Tibial nerve (tissue), 4 donors: Measurements from ENCODE around the gene SKA1. TPM values are rescaled to one million over a fixed set of nuclear protein-coding genes. Genes with fewer than 3 reads are reported as not detected.

Experiments
- DNase-seq, 2 donors: peaks; one replicate each; pipeline ENCODE4 v3.0.0-alpha.2; 2019; ENCODE audit warnings: low spot score in 2 of 2
- H3K27ac ChIP-seq, 4 donors: fragments of 200-600 bp; sonication (generic) in 3 of 4; one replicate each; pipeline ENCODE4 v1.5.1; 2017 to 2019; ENCODE audit warnings: mild to moderate bottlenecking in 1 of 4
- H3K27me3 ChIP-seq, 2 donors: fragments of 200-600 bp; sonication (generic) in 1 of 2; one replicate each; pipeline versions ENCODE4 v1.5.1 to v1.6.0; 2017 to 2019
- H3K36me3 ChIP-seq, 3 donors: fragments of 200-600 bp; sonication (generic); one replicate each; pipeline ENCODE4 v1.5.1; 2018 to 2019
- H3K4me1 ChIP-seq, 4 donors: fragments of 200-600 bp; sonication (generic) in 3 of 4; one replicate each; pipeline ENCODE4 v1.5.1; 2017 to 2019
- H3K4me3 ChIP-seq, 4 donors: fragments of 200-600 bp; sonication (generic) in 3 of 4; one replicate each; pipeline ENCODE4 v1.5.1; 2017 to 2019; ENCODE audit warnings: mild to moderate bottlenecking in 1 of 4, moderate library complexity in 1 of 4
- H3K9me3 ChIP-seq, 4 donors: fragments of 200-600 bp; sonication (generic) in 3 of 4; one replicate each; pipeline ENCODE4 v1.5.1; 2017 to 2019
- CTCF ChIP-seq, 5 experiments: fragments of 200-600 bp in 3 of 5; fragments of 450-650 bp in 2 of 5; sonication (generic) in 3 of 5; IDR thresholded peaks; one replicate each; pipeline ENCODE4 v1.5.1; 2016 to 2019; ENCODE audit warnings: antibody characterized with exemption in 5 of 5, mild to moderate bottlenecking in 3 of 5, moderate library complexity in 2 of 5
- EP300 ChIP-seq, 2 donors: sonication (generic); formaldehyde crosslinking; IDR thresholded peaks; one replicate each; pipeline ENCODE4 v1.6.1; 2017; ENCODE audit warnings: antibody characterized with exemption in 2 of 2, mild to moderate bottlenecking in 1 of 2
- POLR2A ChIP-seq, 2 donors: fragments of 450-650 bp; IDR thresholded peaks; one replicate each; pipeline ENCODE4 v1.6.1; 2017; ENCODE audit warnings: antibody characterized with exemption in 2 of 2, mild to moderate bottlenecking in 2 of 2, moderate library complexity in 2 of 2
- WGBS, 2 donors: methylation state at CpG; one replicate each; pipeline ENCODE4 v1.1.5; 2018; 5-methylcytosine and 5-hydroxymethylcytosine counted together
- total RNA-seq, 4 donors: library from RNA; depleted of rRNA; stranded (reverse); fragments of >200 nt; gene quantifications; one replicate each; pipeline ENCODE4 v1.1.0, GENCODE V29; 2016

The SKA1 gene
- total RNA-seq, 4 donors from 2014 or later, result not detected

DNA sequence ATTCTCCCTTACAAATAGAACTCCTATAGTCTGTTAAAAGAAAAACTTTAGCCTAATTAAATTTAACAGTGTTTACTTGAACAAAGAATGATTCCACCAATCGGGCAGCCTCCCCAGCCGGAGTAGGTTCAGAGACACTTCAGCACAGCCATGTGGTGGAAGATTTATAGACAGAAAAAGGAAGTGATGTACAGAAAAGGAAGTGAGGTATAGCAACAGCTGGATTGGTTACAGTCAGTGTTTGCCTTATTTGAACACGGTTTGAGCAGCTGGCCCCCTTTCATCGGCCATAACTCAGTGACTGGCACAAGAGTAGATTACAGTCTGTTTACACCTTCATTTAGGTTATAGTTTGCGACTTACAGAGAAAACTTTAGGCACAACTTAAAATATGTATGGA is 2.1 kb upstream of the SKA1 start:
- Histone ChIP-seq H3K36me3 (no peaks in the 10 kb centered on the region), H3K27me3 (no peaks in the 10 kb centered on the region), H3K4me1 (peaks cover 0 to 10% (median 8%) of the 10 kb centered on the region in 4 donors), H3K9me3 (peaks cover 0 to 24% (median 7%) of the 10 kb centered on the region in 4 donors), H3K4me3 (no peak overlapping the region), H3K27ac (no peak overlapping the region)
- 84 to 85% methylated on average over 5 of the region's 5 CpGs for WGBS, 2 donors
- no peak for DNase-seq
- TF ChIP-seq POLR2A (IDR thresholded peaks at IDR 0.05), result no peak
- no peak for TF ChIP-seq EP300 (IDR thresholded peaks at IDR 0.05)
- no peak for TF ChIP-seq CTCF (IDR thresholded peaks at IDR 0.05)

- Histone ChIP-seq H3K4me3 (no peak overlapping the region), H3K27ac (no peak overlapping the region), H3K4me1 (peaks cover 0 to 10% (median 8%) of the 10 kb centered on the region in 4 donors), H3K27me3 (no peaks in the 10 kb centered on the region), H3K9me3 (peaks cover 0 to 24% (median 7%) of the 10 kb centered on the region in 4 donors), H3K36me3 (no peaks in the 10 kb centered on the region)
- TF ChIP-seq EP300 (IDR thresholded peaks at IDR 0.05) (no peak), POLR2A (IDR thresholded peaks at IDR 0.05) (no peak), CTCF (IDR thresholded peaks at IDR 0.05) (no peak)
- 81 to 82% methylated on average over 7 of the region's 7 CpGs for WGBS, 2 donors
- DNase-seq, result no peak
These were observed 1.2 kb upstream of the SKA1 start for GRCh38 chr18:50373561-50374219.

DNA sequence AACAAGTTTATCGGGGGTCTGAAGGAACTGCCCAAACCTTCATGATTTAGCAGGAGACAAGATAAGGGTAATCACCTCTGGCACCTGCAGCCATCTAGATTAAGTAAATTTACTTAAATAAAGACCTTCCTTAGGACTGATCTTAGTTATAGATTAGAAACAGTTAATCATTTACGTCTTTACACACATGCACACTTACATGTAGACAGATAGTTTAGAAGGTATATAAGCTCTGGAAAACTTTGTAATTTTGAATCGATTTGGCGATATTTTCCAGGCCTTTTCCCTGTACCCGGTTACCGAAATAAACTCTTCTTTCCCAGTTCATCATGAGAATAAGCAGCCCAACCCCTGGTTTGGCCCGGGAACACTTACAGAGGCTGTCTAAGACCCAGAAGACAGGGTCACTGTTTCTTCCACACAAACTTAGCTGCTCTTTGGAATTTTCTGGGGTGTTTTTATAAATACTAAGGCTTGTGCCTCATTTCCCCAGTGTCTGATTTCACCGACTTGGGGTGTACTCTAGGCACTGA is 560 bp upstream of the SKA1 start:
- no peaks in the 10 kb centered on the region for H3K36me3 ChIP-seq
- peak overlapping the region in 3 of 4 donors; percentile 82 to 86 (median 83) for H3K27ac ChIP-seq
- 62 to 77% methylated on average over 8 of the region's 8 CpGs for WGBS, 2 donors

DNA sequence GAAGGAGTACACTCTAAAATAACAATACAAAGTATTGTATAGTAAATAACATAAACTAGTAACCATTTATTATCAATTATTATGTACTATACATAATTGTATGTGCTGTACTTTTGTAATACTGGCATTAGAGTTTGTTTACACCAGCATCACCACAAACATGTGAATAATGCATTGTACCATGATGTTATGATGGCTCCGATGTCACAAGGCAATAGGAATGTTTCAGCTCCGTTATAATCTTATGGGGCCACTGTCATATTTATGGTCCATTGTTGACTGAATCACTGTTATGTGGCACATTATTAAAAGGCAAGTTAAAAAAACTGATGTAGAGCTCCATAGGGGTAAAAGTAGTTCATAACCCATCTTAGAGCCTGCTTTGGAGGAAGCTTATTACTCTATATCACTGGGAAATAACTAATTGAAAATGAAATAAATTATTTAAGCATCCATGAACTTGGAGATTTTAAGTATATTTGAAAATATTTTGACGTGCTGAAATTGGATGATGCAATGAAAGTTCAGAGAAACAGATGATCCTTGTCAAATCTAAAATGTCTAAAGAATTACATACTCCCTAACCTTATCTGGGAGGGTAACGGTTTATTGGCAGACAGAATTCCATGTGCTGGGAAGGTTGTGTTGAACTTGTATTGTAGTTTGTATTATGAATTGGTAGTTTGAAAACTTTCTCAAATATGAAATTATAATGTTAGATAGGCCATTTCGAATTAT is 2.4 kb downstream of the SKA1 start:
- H3K36me3 ChIP-seq, result no peaks in the 10 kb centered on the region
- 84 to 85% methylated on average over 5 of the region's 5 CpGs for WGBS, 2 donors
- H3K27me3 ChIP-seq, result no peaks in the 10 kb centered on the region
- no peak overlapping the region for H3K27ac ChIP-seq
- TF ChIP-seq EP300 (IDR thresholded peaks at IDR 0.05) (no peak), POLR2A (IDR thresholded peaks at IDR 0.05) (no peak)
- no peak for DNase-seq
- H3K4me1 ChIP-seq, result peaks cover 0 to 10% (median 8%) of the 10 kb centered on the region in 4 donors
- no peaks in the 10 kb centered on the region for H3K9me3 ChIP-seq
- no peak overlapping the region for H3K4me3 ChIP-seq

More for the DNA sequence above, 560 bp upstream of the SKA1 start:
- DNase-seq, result no peak
- peaks cover 0 to 10% (median 8%) of the 10 kb centered on the region in 4 donors for H3K4me1 ChIP-seq
- TF ChIP-seq CTCF (IDR thresholded peaks at IDR 0.05) (no peak), EP300 (IDR thresholded peaks at IDR 0.05) (no peak), POLR2A (IDR thresholded peaks at IDR 0.05) (no peak)
- peaks cover 0 to 19% (median 6%) of the 10 kb centered on the region in 4 donors for H3K9me3 ChIP-seq
- H3K27me3 ChIP-seq, result no peaks in the 10 kb centered on the region
- H3K4me3 ChIP-seq, result peak overlapping the region in 3 of 4 donors; percentile 22 to 59 (median 53)

GRCh38 chr18:50388988-50389387 is 14.1 kb downstream of the SKA1 start:
- Histone ChIP-seq H3K27me3 (no peaks in the 10 kb centered on the region), H3K27ac (no peak overlapping the region), H3K4me3 (no peak overlapping the region), H3K4me1 (no peaks in the 10 kb centered on the region), H3K9me3 (no peaks in the 10 kb centered on the region), H3K36me3 (no peaks in the 10 kb centered on the region)
- DNase-seq, result no peak
- 82 to 94% methylated on average over 2 of the region's 2 CpGs for WGBS, 2 donors
- TF ChIP-seq EP300 (IDR thresholded peaks at IDR 0.05), result no peak
- no peak for TF ChIP-seq CTCF (IDR thresholded peaks at IDR 0.05)
- no peak for TF ChIP-seq POLR2A (IDR thresholded peaks at IDR 0.05)
